Embryonic facial prominence (tissue), 1 donor: ENCODE data around the gene TUBGCP2.
"Not testable (repeated sequence)": the region's sequence is repeated elsewhere in the genome, so short reads cannot be mapped to it uniquely, and the experiment has no call there.

Source experiments
- DNase-seq: peaks from one replicate; pipeline ENCODE4 v3.0.0-alpha.2; 2016; ENCODE audit errors: extremely low spot score

TUBGCP2 gene

GRCh38 chr10:133265052-133265451 is 43.6 kb downstream of the TUBGCP2 start:
- DNase-seq: not testable (repeated sequence)

DNA sequence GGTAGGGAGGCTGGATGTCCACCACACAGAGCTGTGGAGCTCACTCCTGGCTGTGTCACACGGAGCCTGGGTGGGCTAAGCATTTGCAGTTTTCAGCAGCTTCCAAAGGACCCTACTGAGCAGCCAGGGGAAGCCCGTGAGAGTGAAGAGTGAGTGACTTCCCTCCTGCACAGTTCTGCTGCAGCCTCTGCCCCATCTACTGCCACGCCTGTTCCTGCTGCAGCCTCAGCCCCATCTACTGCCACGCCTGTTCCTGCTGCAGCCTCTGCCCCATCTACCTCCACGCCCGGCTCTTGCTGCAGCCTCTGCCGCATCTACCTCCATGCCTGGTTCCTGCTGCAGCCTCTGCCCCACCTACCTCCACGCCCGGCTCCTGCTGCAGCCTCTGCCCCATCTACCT is 44.2 kb downstream of the TUBGCP2 start:
- DNase-seq: no peak

DNA sequence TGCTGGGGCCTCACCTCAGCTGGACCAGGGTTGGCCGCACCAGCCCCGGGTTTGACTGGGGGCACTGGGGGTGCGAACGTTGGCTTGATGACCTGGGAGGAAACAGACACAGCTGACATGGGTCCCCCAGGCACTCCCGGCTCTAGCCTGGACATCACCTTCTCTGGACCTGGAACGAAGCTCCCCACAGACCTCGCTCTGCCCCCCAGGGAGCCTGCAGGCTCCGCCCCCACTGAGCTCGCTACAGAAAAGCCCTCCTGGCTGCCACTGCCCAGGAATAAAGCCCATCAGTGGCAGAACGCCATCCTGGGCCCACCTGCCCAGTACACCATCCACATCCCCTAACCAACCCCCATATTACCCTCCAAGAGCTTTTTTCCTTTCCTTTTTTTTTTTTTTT is 45.0 kb downstream of the TUBGCP2 start:
- no peak for DNase-seq

DNA sequence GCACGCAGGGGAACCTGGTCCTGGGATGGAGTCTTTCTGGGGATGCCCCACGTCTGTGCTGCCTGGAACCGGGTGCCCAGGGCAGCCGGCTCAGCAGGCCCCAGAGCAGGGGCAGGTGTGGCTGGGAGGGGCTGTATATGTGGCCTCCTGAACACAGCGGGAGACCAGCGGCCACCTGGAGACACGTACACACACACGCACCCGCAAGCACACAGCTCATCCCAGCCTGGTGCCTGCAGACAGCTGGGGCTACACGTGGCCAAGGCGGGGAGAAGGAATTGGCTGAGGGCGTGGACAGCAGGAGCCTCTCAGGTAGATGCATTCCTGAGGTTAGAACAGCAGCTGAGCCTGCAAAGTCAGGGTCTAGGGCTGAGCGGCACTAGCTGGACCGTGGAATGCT is 46.0 kb downstream of the TUBGCP2 start:
- DNase-seq: no peak

DNA sequence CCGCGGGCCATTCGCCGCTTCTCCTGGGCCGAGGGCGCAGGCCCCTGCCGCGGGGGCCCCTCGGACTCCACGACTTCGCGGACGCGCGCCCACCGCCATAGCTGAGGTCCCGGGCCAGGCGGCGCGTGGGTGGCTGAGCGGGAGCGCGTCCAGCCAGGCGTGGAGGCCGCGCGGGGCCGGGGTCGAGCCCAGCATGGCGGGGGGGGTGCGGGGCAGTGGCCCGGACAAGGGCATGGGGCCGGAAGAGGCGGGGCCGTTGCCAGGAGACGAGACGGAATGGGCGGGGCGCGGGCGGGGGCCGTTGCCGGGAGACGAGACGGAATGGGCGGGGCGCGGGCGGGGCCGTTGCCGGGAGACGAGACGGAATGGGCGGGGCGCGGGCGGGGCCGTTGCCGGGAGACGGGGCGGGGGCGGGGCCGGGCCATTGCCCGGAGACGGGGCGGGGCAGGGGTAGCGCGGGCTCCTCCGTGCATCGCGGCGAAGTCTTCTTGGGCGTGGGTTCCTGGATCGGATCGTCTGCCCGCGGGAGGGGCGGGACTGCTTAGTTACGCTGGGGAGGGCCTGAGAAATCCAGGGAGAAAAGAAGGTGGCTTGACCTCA is 46.8 kb downstream of the TUBGCP2 start:
- no peak for DNase-seq

- DNase-seq: no peak
These were observed 47.6 kb downstream of the TUBGCP2 start for GRCh38 chr10:133260895-133261725.

- DNase-seq: no peak
These were observed 49.1 kb downstream of the TUBGCP2 start for GRCh38 chr10:133259602-133259989.

GRCh38 chr10:133258818-133259601 is 49.7 kb downstream of the TUBGCP2 start:
- DNase-seq: peak; percentile 20

- DNase-seq: no peak
These were observed 50.4 kb downstream of the TUBGCP2 start for GRCh38 chr10:133258066-133258817.

GRCh38 chr10:133257489-133258065 is 51.1 kb downstream of the TUBGCP2 start:
- DNase-seq: no peak

DNA sequence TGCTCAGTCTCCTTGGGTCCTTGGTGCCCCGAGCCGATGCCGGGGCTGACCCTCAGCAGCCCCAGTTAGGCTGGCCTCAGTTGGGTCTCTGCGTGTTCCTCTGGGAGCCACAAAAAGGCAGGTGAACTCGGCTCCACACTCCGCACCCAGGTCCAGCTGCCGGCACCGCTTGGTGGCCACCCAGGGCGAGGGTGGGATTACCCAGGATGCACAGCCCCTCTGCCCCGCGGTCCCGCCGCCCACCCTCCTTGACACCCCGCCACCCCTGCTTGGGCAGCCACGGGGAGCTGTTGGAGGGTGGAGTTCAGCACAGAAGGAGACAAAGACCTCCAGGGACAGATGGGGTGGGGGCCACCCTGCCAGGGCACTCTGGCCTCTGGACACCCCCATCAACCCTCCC is 53.3 kb downstream of the TUBGCP2 start:
- DNase-seq: no peak

DNA sequence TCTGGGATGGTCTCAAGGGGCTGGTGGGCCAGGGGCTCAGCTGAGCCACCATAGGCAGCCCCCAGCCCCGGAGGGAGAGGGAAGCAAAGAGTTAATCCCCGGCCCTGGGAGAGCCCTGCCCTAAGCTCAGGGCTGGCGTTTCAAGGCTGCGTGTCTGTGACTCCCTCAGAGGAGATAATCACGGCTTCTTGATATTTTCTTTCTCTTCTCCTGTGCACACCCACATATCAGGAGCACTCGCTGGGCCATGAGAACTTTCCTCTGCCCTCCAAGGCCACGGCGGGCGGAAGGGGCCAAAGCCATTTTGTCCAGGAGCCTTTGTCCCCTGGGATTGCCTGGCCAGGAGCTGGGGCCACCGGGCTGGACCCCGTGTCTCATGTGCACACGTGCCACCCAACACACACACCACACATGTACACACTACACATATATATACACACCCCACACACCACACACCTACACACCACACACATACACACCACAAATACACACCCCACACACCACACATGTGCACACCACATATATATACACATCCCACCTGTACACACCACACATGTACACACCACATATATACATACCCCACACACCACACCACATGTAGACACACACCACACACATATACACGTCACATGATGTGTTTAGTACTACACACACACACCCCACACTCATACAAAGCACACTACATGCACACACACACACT is 54.1 kb downstream of the TUBGCP2 start:
- DNase-seq: no peak

DNA sequence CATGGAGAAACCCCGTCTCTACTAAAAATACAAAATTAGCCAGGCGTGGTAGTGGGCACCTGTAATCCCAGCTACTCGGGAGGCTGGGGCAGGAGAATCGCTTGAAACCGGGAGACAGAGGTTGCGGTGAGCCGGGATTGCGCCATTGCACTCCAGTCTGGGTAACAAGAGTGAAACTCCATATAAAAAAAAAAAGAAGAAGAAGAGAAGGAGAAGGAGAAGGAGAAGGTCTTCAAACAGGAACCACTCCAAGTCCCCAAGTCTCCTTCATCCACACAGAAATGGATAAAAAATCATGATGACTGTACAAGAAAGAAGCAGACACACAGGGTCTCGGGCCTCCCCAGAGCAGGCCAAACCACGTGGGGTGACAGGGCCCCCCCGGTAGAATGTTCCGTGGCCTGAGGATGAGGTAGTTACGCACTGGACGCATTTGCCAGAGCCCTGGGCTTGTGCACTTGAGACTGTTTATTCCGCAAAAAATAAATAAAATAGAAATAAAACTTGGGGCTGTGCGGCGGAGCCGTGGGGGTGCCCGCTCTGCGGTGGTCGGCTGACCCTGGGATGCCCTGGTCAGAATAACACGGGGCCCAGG is 55.2 kb downstream of the TUBGCP2 start:
- DNase-seq: no peak

DNA sequence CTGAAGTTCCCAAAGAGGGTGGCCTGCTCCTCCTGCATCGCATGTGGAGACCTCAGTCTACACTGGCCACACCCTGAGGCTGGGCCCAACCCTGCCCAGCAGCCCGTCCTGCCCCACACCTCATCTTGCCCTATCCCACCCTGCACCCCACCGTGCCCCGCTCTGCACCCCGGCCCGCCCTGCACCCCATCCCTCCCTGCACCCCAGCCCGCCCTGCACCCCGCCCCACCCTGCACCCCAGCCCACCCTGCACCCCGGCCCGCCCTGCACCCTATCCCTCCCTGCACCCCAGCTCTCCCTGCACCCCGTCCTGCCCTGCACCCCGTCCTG is 56.5 kb downstream of the TUBGCP2 start:
- no peak for DNase-seq

DNA sequence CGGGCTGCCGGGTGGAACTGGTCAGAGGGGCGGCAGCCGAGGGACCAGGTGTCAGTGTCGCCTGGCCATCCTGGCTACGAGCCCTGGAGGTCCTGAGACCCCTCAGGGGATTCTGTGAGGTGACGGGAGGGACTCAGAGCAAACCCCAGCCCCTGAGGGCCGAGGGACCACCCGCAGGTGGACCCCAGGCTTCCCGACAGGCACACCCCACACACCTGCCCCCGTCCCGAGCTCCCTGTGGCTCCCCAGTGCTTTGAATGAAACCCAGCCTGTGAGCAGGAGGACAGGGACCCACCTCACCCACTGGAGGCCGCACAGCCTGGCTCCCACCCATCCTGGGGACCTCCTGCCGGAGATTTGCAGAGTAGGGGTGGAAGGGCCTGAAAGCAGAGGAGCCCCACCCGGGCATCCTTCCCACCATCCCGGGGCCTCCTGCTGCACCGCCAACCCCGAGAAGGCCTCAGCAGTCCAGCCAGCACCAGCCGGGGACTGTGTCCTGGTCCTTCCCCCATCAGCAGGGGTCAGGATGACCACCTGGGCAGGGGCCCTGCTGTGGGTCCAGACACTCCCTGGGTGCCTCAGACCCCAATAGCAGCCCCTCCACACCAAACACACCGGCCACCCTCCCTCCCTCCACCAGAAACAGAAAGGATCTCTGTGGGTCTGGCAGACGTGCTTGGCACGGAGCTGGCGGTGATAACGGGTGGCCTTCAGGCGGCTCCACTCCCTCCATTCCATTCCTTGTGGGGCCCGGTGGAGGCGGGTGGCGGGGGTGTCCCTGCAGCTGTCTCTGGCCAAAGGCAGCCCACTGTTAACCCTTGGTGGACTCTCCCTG is 57.1 kb downstream of the TUBGCP2 start:
- DNase-seq: no peak

GRCh38 chr10:133249975-133250754 is 58.5 kb downstream of the TUBGCP2 start:
- DNase-seq: no peak

- no peak for DNase-seq
These were observed 59.4 kb downstream of the TUBGCP2 start for GRCh38 chr10:133249094-133249780.

DNA sequence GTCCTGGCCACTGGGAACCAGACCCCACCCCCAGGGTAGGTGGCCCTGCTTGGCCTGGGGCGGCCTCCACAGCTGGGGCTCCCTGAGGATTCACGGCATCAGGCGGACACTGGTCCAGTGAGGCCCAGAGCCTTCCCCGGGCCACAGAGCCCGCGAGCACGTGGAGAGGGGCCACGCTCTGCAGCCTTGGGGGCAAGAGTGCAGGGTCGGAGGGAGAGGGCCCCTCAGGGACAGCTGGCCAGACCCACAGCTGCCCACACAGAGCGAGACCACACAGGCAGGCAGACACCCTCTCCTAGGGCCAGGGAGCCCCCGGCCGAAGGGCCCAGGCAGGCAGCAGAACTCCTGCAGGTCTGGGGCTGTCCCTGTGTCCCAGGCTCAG is 60.3 kb downstream of the TUBGCP2 start:
- no peak for DNase-seq
